ENCODE measurements around the gene SEMA5A.

- TF ChIP-seq CTCF (IDR thresholded peaks at IDR 0.05; ENCODE audit: low read length): no peak
- no peak for TF ChIP-seq EZH2 (optimal IDR thresholded peaks at IDR 0.05; ENCODE audit: low read depth, low read length)
These were observed 456.0 kb downstream of the SEMA5A start for GRCh38 chr5:9089893-9090292.

Measured in MM.1S (cell line).